ENCODE data around the gene SLC25A2.

Gene SLC25A2

DNA sequence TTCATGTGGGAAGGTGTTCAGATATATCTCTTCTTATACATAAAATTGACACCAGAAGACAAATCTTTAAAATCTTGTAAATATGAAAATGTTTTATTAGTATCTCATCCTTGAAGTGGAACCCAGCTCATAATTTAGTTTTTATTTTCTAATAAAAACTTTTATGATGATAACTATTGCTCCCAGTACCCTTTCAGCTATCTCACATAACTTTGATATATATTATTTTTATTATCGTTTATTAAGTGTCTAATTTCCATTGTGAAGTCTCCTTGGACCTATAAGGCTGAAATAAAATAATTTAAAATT, 42.7 kb downstream of the SLC25A2 start:
- H3K9me3 ChIP-seq (ENCODE audit: low read length) = peaks cover 45% of the 10 kb centered on the region
- H3K27me3 ChIP-seq (ENCODE audit: insufficient read depth, low read length) = no peaks in the 10 kb centered on the region
- H3K4me1 ChIP-seq (ENCODE audit: insufficient read depth, low read length, severe bottlenecking) = no peaks in the 10 kb centered on the region
- H3K9ac ChIP-seq (ENCODE audit: low read length) = no peak overlapping the region
- no peak overlapping the region for H2AFZ ChIP-seq (ENCODE audit: low read length)
- no peaks in the 10 kb centered on the region for H3F3A ChIP-seq (ENCODE audit: insufficient read depth, low read length)
- no peak overlapping the region for H3K4me2 ChIP-seq (ENCODE audit: low read length)
- H3K4me3 ChIP-seq (ENCODE audit: low read depth, low read length, poor library complexity, severe bottlenecking) = no peak overlapping the region
- no peaks in the 10 kb centered on the region for H4K20me1 ChIP-seq (ENCODE audit: insufficient read depth, low read length)
- no peak overlapping the region for H3K27ac ChIP-seq (ENCODE audit: low read depth, low read length, poor library complexity, severe bottlenecking)
- no peaks in the 10 kb centered on the region for H3K9me2 ChIP-seq (ENCODE audit: low read depth, low read length)
- TF ChIP-seq EZH2 (IDR thresholded peaks at IDR 0.05; ENCODE audit: borderline replicate concordance, low read length) = no peak
- TF ChIP-seq, protein P1, sequence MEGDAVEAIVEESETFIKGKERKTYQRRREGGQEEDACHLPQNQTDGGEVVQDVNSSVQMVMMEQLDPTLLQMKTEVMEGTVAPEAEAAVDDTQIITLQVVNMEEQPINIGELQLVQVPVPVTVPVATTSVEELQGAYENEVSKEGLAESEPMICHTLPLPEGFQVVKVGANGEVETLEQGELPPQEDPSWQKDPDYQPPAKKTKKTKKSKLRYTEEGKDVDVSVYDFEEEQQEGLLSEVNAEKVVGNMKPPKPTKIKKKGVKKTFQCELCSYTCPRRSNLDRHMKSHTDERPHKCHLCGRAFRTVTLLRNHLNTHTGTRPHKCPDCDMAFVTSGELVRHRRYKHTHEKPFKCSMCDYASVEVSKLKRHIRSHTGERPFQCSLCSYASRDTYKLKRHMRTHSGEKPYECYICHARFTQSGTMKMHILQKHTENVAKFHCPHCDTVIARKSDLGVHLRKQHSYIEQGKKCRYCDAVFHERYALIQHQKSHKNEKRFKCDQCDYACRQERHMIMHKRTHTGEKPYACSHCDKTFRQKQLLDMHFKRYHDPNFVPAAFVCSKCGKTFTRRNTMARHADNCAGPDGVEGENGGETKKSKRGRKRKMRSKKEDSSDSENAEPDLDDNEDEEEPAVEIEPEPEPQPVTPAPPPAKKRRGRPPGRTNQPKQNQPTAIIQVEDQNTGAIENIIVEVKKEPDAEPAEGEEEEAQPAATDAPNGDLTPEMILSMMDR (IDR thresholded peaks at IDR 0.05; ENCODE audit: low read length) = no peak
- H3K79me2 ChIP-seq (ENCODE audit: insufficient read depth, low read length) = no peaks in the 10 kb centered on the region
- H3K36me3 ChIP-seq (ENCODE audit: insufficient read depth, low read length) = no peaks in the 10 kb centered on the region

DNA sequence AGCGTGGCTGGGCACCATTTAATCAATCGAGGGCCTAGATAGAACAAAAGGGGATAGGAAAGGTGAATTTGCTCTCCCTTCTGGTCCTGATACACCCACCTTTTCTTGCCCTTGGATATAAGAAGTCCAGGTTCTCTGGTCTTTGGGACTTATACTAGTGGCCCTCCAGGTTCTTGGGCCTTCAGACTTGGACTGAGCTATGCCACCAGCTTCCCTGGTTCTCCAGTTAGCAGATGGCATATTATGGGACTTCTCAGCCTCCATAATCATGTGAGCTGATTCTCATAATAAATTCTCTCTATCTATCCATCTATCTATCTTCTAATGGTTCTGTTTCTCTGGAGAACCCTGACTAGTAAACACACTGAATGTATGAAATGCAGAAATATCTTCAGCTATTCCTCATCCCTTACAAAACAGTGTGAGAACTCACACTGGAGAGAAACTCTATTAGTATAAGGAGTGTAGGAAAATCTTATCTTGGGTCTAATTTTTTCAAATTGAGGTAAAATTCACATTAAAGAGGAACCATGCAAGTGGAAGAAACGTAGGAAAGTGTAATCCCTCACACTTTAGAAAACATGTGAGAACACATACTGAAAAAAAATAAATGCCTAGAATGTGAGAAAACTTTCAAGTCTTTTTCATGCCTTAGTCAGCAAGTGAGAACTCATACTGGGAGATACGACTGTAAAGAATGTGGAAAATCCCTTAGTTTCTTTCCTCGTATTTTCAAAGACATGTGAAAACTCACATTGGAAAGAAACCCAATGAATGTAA, 43.2 kb downstream of the SLC25A2 start:
- no peak overlapping the region for H3K9ac ChIP-seq (ENCODE audit: low read length)
- no peak overlapping the region for H3K27ac ChIP-seq (ENCODE audit: low read depth, low read length, poor library complexity, severe bottlenecking)
- no peaks in the 10 kb centered on the region for H3K36me3 ChIP-seq (ENCODE audit: insufficient read depth, low read length)
- no peaks in the 10 kb centered on the region for H3K4me1 ChIP-seq (ENCODE audit: insufficient read depth, low read length, severe bottlenecking)
- no peaks in the 10 kb centered on the region for H4K20me1 ChIP-seq (ENCODE audit: insufficient read depth, low read length)
- no peaks in the 10 kb centered on the region for H3K27me3 ChIP-seq (ENCODE audit: insufficient read depth, low read length)
- H3K4me2 ChIP-seq (ENCODE audit: low read length) = no peak overlapping the region
- H3K9me2 ChIP-seq (ENCODE audit: low read depth, low read length) = no peaks in the 10 kb centered on the region
- peaks cover 47% of the 10 kb centered on the region for H3K9me3 ChIP-seq (ENCODE audit: low read length)
- H3K4me3 ChIP-seq (ENCODE audit: low read depth, low read length, poor library complexity, severe bottlenecking) = no peak overlapping the region
- no peak overlapping the region for H2AFZ ChIP-seq (ENCODE audit: low read length)
- H3K79me2 ChIP-seq (ENCODE audit: insufficient read depth, low read length) = no peaks in the 10 kb centered on the region
- no peaks in the 10 kb centered on the region for H3F3A ChIP-seq (ENCODE audit: insufficient read depth, low read length)
- TF ChIP-seq, protein P1 (IDR thresholded peaks at IDR 0.05; ENCODE audit: low read length) = no peak
- TF ChIP-seq EZH2 (IDR thresholded peaks at IDR 0.05; ENCODE audit: borderline replicate concordance, low read length) = no peak

DNA sequence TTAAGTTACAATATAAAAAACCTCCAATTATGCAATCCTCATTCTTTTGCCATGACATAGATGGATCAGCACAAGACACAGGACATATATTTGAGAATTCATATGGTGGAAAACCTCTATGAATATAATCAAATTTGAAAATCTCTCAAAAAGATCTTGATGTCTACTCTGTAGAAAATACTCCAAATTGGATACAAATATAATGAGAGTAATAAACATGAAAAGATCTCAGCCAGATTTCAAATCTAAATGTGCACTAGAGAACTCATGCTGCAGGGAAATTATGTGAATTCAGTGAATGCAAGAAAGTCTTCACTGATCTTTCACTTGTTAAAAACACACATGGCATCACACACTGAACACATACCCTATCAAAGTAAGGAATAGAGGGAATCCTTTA, 44.9 kb downstream of the SLC25A2 start:
- Histone ChIP-seq H3K4me2 (ENCODE audit: low read length) (no peak overlapping the region), H3K27me3 (ENCODE audit: insufficient read depth, low read length) (no peaks in the 10 kb centered on the region), H3K4me1 (ENCODE audit: insufficient read depth, low read length, severe bottlenecking) (no peaks in the 10 kb centered on the region), H3K9ac (ENCODE audit: low read length) (no peak overlapping the region), H3K9me3 (ENCODE audit: low read length) (peaks cover 49% of the 10 kb centered on the region), H3K36me3 (ENCODE audit: insufficient read depth, low read length) (no peaks in the 10 kb centered on the region), H4K20me1 (ENCODE audit: insufficient read depth, low read length) (no peaks in the 10 kb centered on the region), H3F3A (ENCODE audit: insufficient read depth, low read length) (no peaks in the 10 kb centered on the region), H3K9me2 (ENCODE audit: low read depth, low read length) (no peaks in the 10 kb centered on the region), H2AFZ (ENCODE audit: low read length) (no peak overlapping the region), H3K4me3 (ENCODE audit: low read depth, low read length, poor library complexity, severe bottlenecking) (no peak overlapping the region), H3K79me2 (ENCODE audit: insufficient read depth, low read length) (no peaks in the 10 kb centered on the region), H3K27ac (ENCODE audit: low read depth, low read length, poor library complexity, severe bottlenecking) (no peak overlapping the region)
- no peak for TF ChIP-seq EZH2 (IDR thresholded peaks at IDR 0.05; ENCODE audit: borderline replicate concordance, low read length)
- TF ChIP-seq, protein P1 (IDR thresholded peaks at IDR 0.05; ENCODE audit: low read length) = no peak
